ENCODE measurements around the gene SMARCB1.

SMARCB1 gene

DNA sequence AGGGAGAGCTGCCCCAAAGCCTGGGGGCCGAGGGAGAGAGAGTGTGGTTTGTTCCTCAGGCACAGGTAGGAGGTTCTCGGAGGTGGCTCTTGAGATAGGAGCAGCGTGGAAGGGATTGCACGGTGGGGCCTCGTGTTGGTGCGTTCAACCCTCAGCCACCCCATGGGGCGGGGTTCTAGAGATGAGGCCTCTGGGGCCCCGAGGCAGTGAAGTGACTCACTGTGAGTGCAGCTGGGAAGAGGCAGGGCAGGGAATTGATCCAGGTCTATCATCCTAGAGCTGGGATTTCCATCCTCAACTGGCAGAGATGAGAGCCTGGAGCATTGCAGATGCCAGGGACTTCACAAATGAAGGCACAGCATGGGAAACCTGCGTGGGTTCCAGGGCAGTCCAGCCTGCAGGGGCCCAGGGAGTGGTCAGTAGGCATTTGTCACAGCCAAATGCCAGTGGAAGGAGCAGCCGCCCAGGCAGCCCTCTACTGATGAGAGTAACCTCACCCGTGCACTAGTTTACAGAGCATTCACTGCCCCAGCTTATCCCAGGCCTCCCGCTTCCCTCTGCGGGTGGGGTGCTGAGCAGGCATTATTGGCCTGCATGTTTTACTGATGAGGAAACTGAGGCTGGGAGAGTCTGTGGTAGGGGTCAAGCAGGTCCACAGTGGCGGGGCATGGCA lies 5.1 kb upstream of the SMARCB1 start:
- H3K27me3 ChIP-seq (ENCODE audit: insufficient read depth, low read length) = no peaks in the 10 kb centered on the region
- peaks cover 6% of the 10 kb centered on the region; the same call in 1 of the 2 replicates for H3K4me1 ChIP-seq (ENCODE audit: insufficient read depth, low read length)
- no peak overlapping the region for H3K4me3 ChIP-seq (ENCODE audit: low read length)
- no peak overlapping the region for H3K9ac ChIP-seq (ENCODE audit: low read depth, low read length)
- WGBS = 80% methylated on average over 14 of the region's 14 CpGs
- no peaks in the 10 kb centered on the region for H3K9me3 ChIP-seq (ENCODE audit: insufficient read depth, low read depth, low read length)
- no peak overlapping the region for H3K27ac ChIP-seq (ENCODE audit: low read depth, low read length)
- no peaks in the 10 kb centered on the region for H3K36me3 ChIP-seq (ENCODE audit: insufficient read depth, low read length)

DNA sequence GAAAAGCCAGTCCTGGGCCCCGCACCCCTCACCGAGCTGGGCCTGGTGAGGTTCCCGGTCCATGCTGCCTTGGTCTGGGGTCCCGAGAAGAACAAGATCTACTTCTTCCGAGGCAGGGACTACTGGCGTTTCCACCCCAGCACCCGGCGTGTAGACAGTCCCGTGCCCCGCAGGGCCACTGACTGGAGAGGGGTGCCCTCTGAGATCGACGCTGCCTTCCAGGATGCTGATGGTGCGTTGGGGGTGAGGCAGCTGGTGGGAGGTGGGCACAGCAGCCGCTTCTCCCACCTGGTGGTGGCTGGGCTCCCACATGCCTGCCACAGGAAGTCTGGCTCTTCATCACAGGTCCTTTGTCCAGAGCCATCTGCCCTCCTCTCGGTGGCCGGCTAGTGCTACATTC lies 4.5 kb upstream of the SMARCB1 start:
- WGBS = 94% methylated on average over 16 of the region's 16 CpGs
- Histone ChIP-seq H3K4me1 (ENCODE audit: insufficient read depth, low read length) (peaks cover 6% of the 10 kb centered on the region; the same call in 1 of the 2 replicates), H3K4me3 (ENCODE audit: low read length) (no peak overlapping the region), H3K36me3 (ENCODE audit: insufficient read depth, low read length) (no peaks in the 10 kb centered on the region), H3K27me3 (ENCODE audit: insufficient read depth, low read length) (no peaks in the 10 kb centered on the region), H3K27ac (ENCODE audit: low read depth, low read length) (no peak overlapping the region), H3K9me3 (ENCODE audit: insufficient read depth, low read depth, low read length) (no peaks in the 10 kb centered on the region), H3K9ac (ENCODE audit: low read depth, low read length) (no peak overlapping the region)

DNA sequence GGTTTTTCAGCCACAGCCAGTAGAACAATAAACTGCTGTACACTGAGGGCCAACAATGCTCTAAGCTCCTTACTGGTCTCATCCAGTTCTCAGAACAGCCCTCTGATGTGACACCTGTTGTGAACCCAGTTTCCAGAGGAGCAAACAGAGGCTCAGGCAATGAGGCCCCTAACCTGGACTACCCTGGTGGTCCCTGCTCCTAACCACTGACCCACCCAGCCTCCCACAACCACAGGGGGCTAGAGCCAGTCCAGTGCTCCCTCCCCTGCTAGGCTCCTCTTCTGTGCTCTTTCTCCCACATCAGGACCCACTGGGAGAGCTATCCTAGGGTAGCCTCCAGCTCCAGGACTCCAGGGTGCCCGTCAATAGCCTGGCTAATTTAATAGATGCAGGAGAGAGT lies 4.1 kb upstream of the SMARCB1 start:
- peaks cover 7% of the 10 kb centered on the region; the same call in 1 of the 2 replicates for H3K4me1 ChIP-seq (ENCODE audit: insufficient read depth, low read length)
- no peaks in the 10 kb centered on the region for H3K9me3 ChIP-seq (ENCODE audit: insufficient read depth, low read depth, low read length)
- H3K27ac ChIP-seq (ENCODE audit: low read depth, low read length) = no peak overlapping the region
- H3K9ac ChIP-seq (ENCODE audit: low read depth, low read length) = no peak overlapping the region
- no peaks in the 10 kb centered on the region for H3K36me3 ChIP-seq (ENCODE audit: insufficient read depth, low read length)
- WGBS = 94% methylated on average over 1 of the region's 1 CpG
- no peak overlapping the region for H3K4me3 ChIP-seq (ENCODE audit: low read length)
- no peaks in the 10 kb centered on the region for H3K27me3 ChIP-seq (ENCODE audit: insufficient read depth, low read length)

DNA sequence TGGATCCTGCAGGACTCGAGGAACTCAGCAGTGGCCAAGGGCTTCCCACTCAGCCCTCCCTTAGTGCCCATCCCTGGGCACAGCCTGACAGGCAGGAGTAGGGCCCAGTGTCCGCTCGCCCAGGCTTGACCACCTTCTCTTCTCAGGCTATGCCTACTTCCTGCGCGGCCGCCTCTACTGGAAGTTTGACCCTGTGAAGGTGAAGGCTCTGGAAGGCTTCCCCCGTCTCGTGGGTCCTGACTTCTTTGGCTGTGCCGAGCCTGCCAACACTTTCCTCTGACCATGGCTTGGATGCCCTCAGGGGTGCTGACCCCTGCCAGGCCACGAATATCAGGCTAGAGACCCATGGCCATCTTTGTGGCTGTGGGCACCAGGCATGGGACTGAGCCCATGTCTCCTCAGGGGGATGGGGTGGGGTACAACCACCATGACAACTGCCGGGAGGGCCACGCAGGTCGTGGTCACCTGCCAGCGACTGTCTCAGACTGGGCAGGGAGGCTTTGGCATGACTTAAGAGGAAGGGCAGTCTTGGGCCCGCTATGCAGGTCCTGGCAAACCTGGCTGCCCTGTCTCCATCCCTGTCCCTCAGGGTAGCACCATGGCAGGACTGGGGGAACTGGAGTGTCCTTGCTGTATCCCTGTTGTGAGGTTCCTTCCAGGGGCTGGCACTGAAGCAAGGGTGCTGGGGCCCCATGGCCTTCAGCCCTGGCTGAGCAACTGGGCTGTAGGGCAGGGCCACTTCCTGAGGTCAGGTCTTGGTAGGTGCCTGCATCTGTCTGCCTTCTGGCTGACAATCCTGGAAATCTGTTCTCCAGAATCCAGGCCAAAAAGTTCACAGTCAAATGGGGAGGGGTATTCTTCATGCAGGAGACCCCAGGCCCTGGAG lies 3.3 kb upstream of the SMARCB1 start:
- Histone ChIP-seq H3K36me3 (ENCODE audit: insufficient read depth, low read length) (no peaks in the 10 kb centered on the region), H3K27me3 (ENCODE audit: insufficient read depth, low read length) (no peaks in the 10 kb centered on the region), H3K4me1 (ENCODE audit: insufficient read depth, low read length) (peaks cover 12% of the 10 kb centered on the region; the same call in 1 of the 2 replicates), H3K4me3 (ENCODE audit: low read length) (no peak overlapping the region), H3K9ac (ENCODE audit: low read depth, low read length) (no peak overlapping the region), H3K27ac (ENCODE audit: low read depth, low read length) (no peak overlapping the region), H3K9me3 (ENCODE audit: insufficient read depth, low read depth, low read length) (no peaks in the 10 kb centered on the region)
- WGBS = 83% methylated on average over 15 of the region's 15 CpGs

DNA sequence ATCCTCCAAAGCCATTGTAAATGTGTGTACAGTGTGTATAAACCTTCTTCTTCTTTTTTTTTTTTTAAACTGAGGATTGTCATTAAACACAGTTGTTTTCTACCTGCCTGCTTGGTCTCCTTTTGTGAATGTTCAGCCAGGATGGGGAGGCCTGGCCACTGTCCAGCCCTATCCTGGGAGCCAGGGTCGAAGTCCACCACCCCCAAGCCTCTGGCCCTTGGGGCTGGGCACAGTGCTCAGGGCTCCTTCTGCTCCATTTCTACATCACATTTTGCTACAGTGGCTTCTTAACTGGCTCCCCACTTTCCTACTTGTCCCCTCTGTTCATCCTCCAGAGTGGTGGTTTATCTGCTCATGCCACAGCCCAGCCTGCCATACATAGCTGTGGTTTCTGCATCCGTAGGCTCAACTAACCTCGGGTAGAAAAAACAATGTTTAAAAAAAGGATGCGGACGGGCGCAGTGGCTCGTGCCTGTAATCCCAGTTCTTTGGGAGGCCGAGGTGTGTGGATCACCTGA lies 2.5 kb upstream of the SMARCB1 start:
- Histone ChIP-seq H3K36me3 (ENCODE audit: insufficient read depth, low read length) (0 out of 2 replicates have a peak, but pooled peaks cover 2% of the 10 kb centered on the region), H3K4me1 (ENCODE audit: insufficient read depth, low read length) (peaks cover 19% of the 10 kb centered on the region), H3K27ac (ENCODE audit: low read depth, low read length) (no peak overlapping the region), H3K9me3 (ENCODE audit: insufficient read depth, low read depth, low read length) (no peaks in the 10 kb centered on the region), H3K9ac (ENCODE audit: low read depth, low read length) (no peak overlapping the region), H3K4me3 (ENCODE audit: low read length) (no peak overlapping the region), H3K27me3 (ENCODE audit: insufficient read depth, low read length) (no peaks in the 10 kb centered on the region)
- 96% methylated on average over 8 of the region's 8 CpGs for WGBS

DNA sequence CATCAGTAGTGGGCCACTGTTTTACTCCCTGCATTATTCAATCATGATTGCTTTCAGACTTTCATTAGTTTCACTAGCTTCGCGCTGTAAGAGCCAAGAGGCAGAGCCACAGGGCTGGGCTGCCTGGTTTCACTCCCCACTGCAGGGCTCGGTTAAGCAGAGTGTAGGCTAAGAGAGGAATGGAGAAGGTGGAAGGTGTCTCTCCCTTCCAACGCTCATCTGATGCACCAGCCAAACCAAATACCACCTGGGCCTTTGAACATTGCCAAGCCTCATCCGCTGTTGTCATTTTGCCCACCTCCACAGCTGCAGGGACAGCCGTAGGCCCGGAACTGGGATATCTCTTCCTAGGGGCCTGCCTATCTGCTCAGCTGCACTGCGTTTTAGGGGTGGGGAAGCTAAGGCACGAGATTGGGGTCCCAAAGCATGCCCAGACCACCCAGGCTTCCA lies 480 bp upstream of the SMARCB1 start:
- no peaks in the 10 kb centered on the region for H3K27me3 ChIP-seq (ENCODE audit: insufficient read depth, low read length)
- peak overlapping the region; percentile 96 for H3K4me3 ChIP-seq (ENCODE audit: low read length)
- peak overlapping the region; percentile 99 for H3K9ac ChIP-seq (ENCODE audit: low read depth, low read length)
- no peaks in the 10 kb centered on the region for H3K9me3 ChIP-seq (ENCODE audit: insufficient read depth, low read depth, low read length)
- peak overlapping the region; percentile 100 for H3K27ac ChIP-seq (ENCODE audit: low read depth, low read length)
- peaks cover 22% of the 10 kb centered on the region for H3K4me1 ChIP-seq (ENCODE audit: insufficient read depth, low read length)
- peaks cover 5% of the 10 kb centered on the region for H3K36me3 ChIP-seq (ENCODE audit: insufficient read depth, low read length)
- WGBS = 83% methylated on average over 8 of the region's 9 CpGs

DNA sequence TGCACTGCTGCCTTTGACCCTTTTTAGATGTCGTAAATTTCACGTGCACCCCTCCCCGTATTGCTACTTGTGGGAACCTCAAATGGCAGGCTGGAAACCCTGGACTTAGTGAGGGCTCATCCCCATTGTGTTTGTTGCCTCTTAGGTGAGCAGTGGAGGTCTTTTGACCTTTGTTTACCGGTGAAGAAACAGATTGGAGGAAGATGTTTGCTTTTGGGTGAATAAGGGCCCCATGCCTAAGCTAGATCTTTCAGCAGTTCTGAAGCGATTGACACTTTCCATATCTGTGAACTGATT lies 782 bp downstream of the SMARCB1 start:
- Histone ChIP-seq H3K4me3 (ENCODE audit: low read length) (peak overlapping the region; percentile 96), H3K9me3 (ENCODE audit: insufficient read depth, low read depth, low read length) (no peaks in the 10 kb centered on the region), H3K4me1 (ENCODE audit: insufficient read depth, low read length) (peaks cover 22% of the 10 kb centered on the region), H3K36me3 (ENCODE audit: insufficient read depth, low read length) (peaks cover 17% of the 10 kb centered on the region), H3K9ac (ENCODE audit: low read depth, low read length) (peak overlapping the region; percentile 99), H3K27ac (ENCODE audit: low read depth, low read length) (peak overlapping the region; percentile 1; the same call in 1 of the 2 replicates), H3K27me3 (ENCODE audit: insufficient read depth, low read length) (no peaks in the 10 kb centered on the region)
- WGBS = 10% methylated on average over 5 of the region's 5 CpGs

DNA sequence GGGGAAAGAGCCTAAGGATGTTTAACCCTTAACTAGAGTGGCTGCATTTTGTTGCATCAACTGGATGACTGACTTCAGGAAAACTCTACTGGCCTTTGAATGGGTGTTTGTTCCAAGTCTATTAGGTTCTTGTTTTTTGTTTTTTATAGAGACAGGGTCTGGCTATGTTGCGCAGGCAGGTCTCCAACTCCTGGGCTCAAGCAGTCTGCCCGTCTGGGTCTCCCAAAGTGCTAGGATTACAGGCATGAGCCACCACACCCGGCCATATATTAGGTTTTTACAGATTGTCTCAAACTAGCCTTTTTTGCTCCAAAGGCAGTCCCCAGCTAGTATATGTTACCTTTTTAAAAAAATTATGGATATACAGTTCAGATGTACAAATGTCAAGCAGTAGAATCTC lies 1.1 kb downstream of the SMARCB1 start:
- peak overlapping the region; percentile 99 for H3K9ac ChIP-seq (ENCODE audit: low read depth, low read length)
- peaks cover 21% of the 10 kb centered on the region for H3K36me3 ChIP-seq (ENCODE audit: insufficient read depth, low read length)
- no peaks in the 10 kb centered on the region for H3K9me3 ChIP-seq (ENCODE audit: insufficient read depth, low read depth, low read length)
- H3K4me3 ChIP-seq (ENCODE audit: low read length) = peak overlapping the region; percentile 96
- no peaks in the 10 kb centered on the region for H3K27me3 ChIP-seq (ENCODE audit: insufficient read depth, low read length)
- no peak overlapping the region; the same call in 1 of the 2 replicates for H3K27ac ChIP-seq (ENCODE audit: low read depth, low read length)
- peaks cover 22% of the 10 kb centered on the region for H3K4me1 ChIP-seq (ENCODE audit: insufficient read depth, low read length)
- 72% methylated on average over 3 of the region's 3 CpGs for WGBS

DNA sequence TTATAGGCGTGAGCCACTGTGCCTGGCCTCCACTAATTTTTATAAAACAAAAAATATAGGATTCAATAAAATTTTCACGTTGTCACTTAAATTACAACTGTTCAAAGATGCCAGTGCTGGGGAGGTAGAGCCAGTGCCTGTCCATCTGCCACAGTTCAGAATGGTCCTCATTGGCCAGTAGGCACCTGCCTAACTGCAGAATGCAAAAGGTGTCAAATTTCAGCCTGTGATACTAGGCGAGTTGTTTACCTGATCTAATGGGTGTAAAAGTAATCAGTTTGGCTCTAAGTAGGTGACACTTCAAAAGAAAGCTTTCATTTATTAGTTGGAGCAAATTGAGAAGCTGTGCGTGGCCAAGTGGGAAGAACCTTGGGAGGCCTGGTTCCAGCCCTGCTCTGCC lies 2.4 kb downstream of the SMARCB1 start:
- Histone ChIP-seq H3K27me3 (ENCODE audit: insufficient read depth, low read length) (no peaks in the 10 kb centered on the region), H3K27ac (ENCODE audit: low read depth, low read length) (no peak overlapping the region), H3K4me1 (ENCODE audit: insufficient read depth, low read length) (peaks cover 22% of the 10 kb centered on the region), H3K36me3 (ENCODE audit: insufficient read depth, low read length) (peaks cover 32% of the 10 kb centered on the region), H3K9ac (ENCODE audit: low read depth, low read length) (no peak overlapping the region), H3K9me3 (ENCODE audit: insufficient read depth, low read depth, low read length) (no peaks in the 10 kb centered on the region), H3K4me3 (ENCODE audit: low read length) (no peak overlapping the region)
- 76% methylated on average over 4 of the region's 4 CpGs for WGBS

DNA sequence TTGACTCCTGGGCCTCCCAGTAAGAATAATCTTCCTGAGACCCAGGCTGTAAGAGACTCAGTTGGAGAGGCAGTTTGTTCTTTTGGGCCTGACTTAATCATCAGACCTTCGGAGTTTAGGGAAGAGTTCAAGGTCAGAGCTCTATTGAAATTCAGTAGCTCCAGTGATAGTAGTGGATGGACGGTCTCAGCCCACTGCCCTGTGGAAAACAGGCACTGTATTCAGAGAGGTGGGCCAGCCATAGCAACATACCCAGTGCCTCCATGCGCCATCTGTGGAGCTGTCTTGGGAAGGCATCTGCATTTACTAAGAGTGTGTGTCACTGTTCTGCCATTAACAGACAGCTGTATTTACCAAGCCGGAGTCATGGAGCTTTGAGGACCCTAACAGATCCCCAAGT lies 2.9 kb downstream of the SMARCB1 start:
- Histone ChIP-seq H3K4me1 (ENCODE audit: insufficient read depth, low read length) (peaks cover 22% of the 10 kb centered on the region), H3K27me3 (ENCODE audit: insufficient read depth, low read length) (no peaks in the 10 kb centered on the region), H3K9ac (ENCODE audit: low read depth, low read length) (no peak overlapping the region), H3K27ac (ENCODE audit: low read depth, low read length) (no peak overlapping the region), H3K36me3 (ENCODE audit: insufficient read depth, low read length) (peaks cover 38% of the 10 kb centered on the region), H3K4me3 (ENCODE audit: low read length) (no peak overlapping the region), H3K9me3 (ENCODE audit: insufficient read depth, low read depth, low read length) (no peaks in the 10 kb centered on the region)
- 92% methylated on average over 4 of the region's 4 CpGs for WGBS

Measured in HUES64 (cell line).